Muscle of leg (tissue), 11 donors: Measurements from ENCODE around the gene PLD3. TPM values are rescaled to one million over a fixed set of nuclear protein-coding genes. Genes with fewer than 3 reads are reported as not detected.
"Not testable (repeated sequence)": the region's sequence is repeated elsewhere in the genome, so short reads cannot be mapped to it uniquely, and the experiment has no call there.

Source experiments
- DNase-seq: peaks from one replicate; pipeline ENCODE4 v3.0.0; 2013
- H3K27ac ChIP-seq: one replicate; pipeline ENCODE4 v1.5.1; 2013; ENCODE audit warnings: mild to moderate bottlenecking, low read length, control low read depth
- H3K27me3 ChIP-seq: one replicate; pipeline ENCODE4 v1.6.1; 2013; ENCODE audit warnings: low read length; ENCODE audit not compliant: control insufficient read depth, insufficient read depth
- H3K36me3 ChIP-seq: one replicate; pipeline ENCODE4 v1.6.1; 2013; ENCODE audit warnings: low read length; ENCODE audit not compliant: control insufficient read depth, insufficient read depth
- H3K4me1 ChIP-seq: one replicate; pipeline ENCODE4 v1.6.1; 2013; ENCODE audit warnings: low read length; ENCODE audit not compliant: control insufficient read depth, insufficient read depth
- H3K4me3 ChIP-seq: one replicate; pipeline ENCODE4 v1.5.1; 2013; ENCODE audit warnings: low read length, control low read depth
- H3K9me3 ChIP-seq: replicated peaks from 2 replicates; pipeline ENCODE4 v1.6.1; 2013; ENCODE audit warnings: low read depth, low read length; ENCODE audit not compliant: control insufficient read depth
- WGBS: methylation state at CpG from one replicate; pipeline ENCODE4 v1.1.5; 2013; ENCODE audit warnings: missing lambda C conversion rate; ENCODE audit not compliant: insufficient coverage; 5-methylcytosine and 5-hydroxymethylcytosine counted together
- polyA plus RNA-seq, 8 donors: library from polyadenylated mRNA; unstranded; fragments of 120-200 nt; gene quantifications; one replicate each; pipeline versions ENCODE4 v1.2.1 to v1.2.3, GENCODE V29; 2013; ENCODE audit warnings: inconsistent platforms in 1 of 8, low replicate concordance in 1 of 8; ENCODE audit not compliant: insufficient read length in 8 of 8, insufficient read depth in 1 of 8
- total RNA-seq: library from RNA; stranded (reverse); fragments of 120-200 nt; gene quantifications from one replicate; pipeline ENCODE4 v1.2.4, GENCODE V29; 2013

The PLD3 gene
- total and polyA plus RNA-seq, 9 donors, result 193 to 271 (median 263) TPM

- peaks cover 3% of the 10 kb centered on the region for H3K4me1 ChIP-seq
- H3K27ac ChIP-seq, result no peak overlapping the region
- H3K9me3 ChIP-seq, result no peaks in the 10 kb centered on the region
- DNase-seq, result no peak
- WGBS, result 84% methylated on average over 14 of the region's 14 CpGs
- H3K27me3 ChIP-seq, result no peaks in the 10 kb centered on the region
- no peak overlapping the region for H3K4me3 ChIP-seq
- H3K36me3 ChIP-seq, result peaks cover 6% of the 10 kb centered on the region
These were observed 47.5 kb downstream of the PLD3 start for GRCh38 chr19:40395956-40396355.

GRCh38 chr19:40396886-40397567 lies 48.5 kb downstream of the PLD3 start:
- H3K27ac ChIP-seq, result no peak overlapping the region
- no peak overlapping the region for H3K4me3 ChIP-seq
- peaks cover 3% of the 10 kb centered on the region for H3K4me1 ChIP-seq
- DNase-seq, result no peak
- no peaks in the 10 kb centered on the region for H3K9me3 ChIP-seq
- H3K36me3 ChIP-seq, result peaks cover 6% of the 10 kb centered on the region
- no peaks in the 10 kb centered on the region for H3K27me3 ChIP-seq
- 92% methylated on average over 17 of the region's 20 CpGs for WGBS

- no peak for DNase-seq
- no peaks in the 10 kb centered on the region for H3K9me3 ChIP-seq
- H3K4me3 ChIP-seq, result no peak overlapping the region
- no peak overlapping the region for H3K27ac ChIP-seq
- peaks cover 6% of the 10 kb centered on the region for H3K36me3 ChIP-seq
- H3K27me3 ChIP-seq, result no peaks in the 10 kb centered on the region
- H3K4me1 ChIP-seq, result peaks cover 3% of the 10 kb centered on the region
- 85% methylated on average over 20 of the region's 22 CpGs for WGBS
These were observed 49.0 kb downstream of the PLD3 start for GRCh38 chr19:40397568-40397906.

GRCh38 chr19:40398417-40399131 lies 50.1 kb downstream of the PLD3 start:
- WGBS, result 26% methylated on average over 49 of the region's 49 CpGs
- H3K36me3 ChIP-seq, result peaks cover 6% of the 10 kb centered on the region
- no peaks in the 10 kb centered on the region for H3K9me3 ChIP-seq
- no peak overlapping the region for H3K27ac ChIP-seq
- peak; percentile 37 for DNase-seq
- H3K4me1 ChIP-seq, result peaks cover 8% of the 10 kb centered on the region
- H3K4me3 ChIP-seq, result no peak overlapping the region
- H3K27me3 ChIP-seq, result no peaks in the 10 kb centered on the region

- Histone ChIP-seq H3K27me3 (no peaks in the 10 kb centered on the region), H3K36me3 (peaks cover 6% of the 10 kb centered on the region), H3K4me3 (no peak overlapping the region), H3K4me1 (peaks cover 17% of the 10 kb centered on the region), H3K9me3 (no peaks in the 10 kb centered on the region), H3K27ac (no peak overlapping the region)
- 27% methylated on average over 2 of the region's 3 CpGs for WGBS
- peak; percentile 56 for DNase-seq
These were observed 52.1 kb downstream of the PLD3 start for GRCh38 chr19:40400559-40400958.

- DNase-seq, result peak; percentile 93
- no peaks in the 10 kb centered on the region for H3K9me3 ChIP-seq
- peak overlapping the region; percentile 89 for H3K27ac ChIP-seq
- WGBS, result under 1% methylated on average over 31 of the region's 41 CpGs
- peak overlapping the region; percentile 73 for H3K4me3 ChIP-seq
- peaks cover 17% of the 10 kb centered on the region for H3K4me1 ChIP-seq
- no peaks in the 10 kb centered on the region for H3K27me3 ChIP-seq
- H3K36me3 ChIP-seq, result no peaks in the 10 kb centered on the region
These were observed 54.9 kb downstream of the PLD3 start for GRCh38 chr19:40403262-40403984.

- H3K27ac ChIP-seq, result no peak overlapping the region
- WGBS, result 50% methylated on average over 17 of the region's 22 CpGs
- no peaks in the 10 kb centered on the region for H3K36me3 ChIP-seq
- H3K9me3 ChIP-seq, result no peaks in the 10 kb centered on the region
- H3K4me3 ChIP-seq, result no peak overlapping the region
- H3K4me1 ChIP-seq, result peaks cover 35% of the 10 kb centered on the region
- no peaks in the 10 kb centered on the region for H3K27me3 ChIP-seq
- no peak for DNase-seq
These were observed 59.5 kb downstream of the PLD3 start for GRCh38 chr19:40407714-40408597.

- DNase-seq, H3K36me3 ChIP-seq, H3K9me3 ChIP-seq, H3K27ac ChIP-seq, H3K4me3 ChIP-seq, H3K27me3 ChIP-seq: not testable (repeated sequence)
- WGBS, result 80% methylated on average over 8 of the region's 8 CpGs
- peaks cover 37% of the 10 kb centered on the region for H3K4me1 ChIP-seq
These were observed 60.1 kb downstream of the PLD3 start for GRCh38 chr19:40408598-40408925.

GRCh38 chr19:40410030-40410389 lies 61.5 kb downstream of the PLD3 start:
- Histone ChIP-seq H3K9me3 (no peaks in the 10 kb centered on the region), H3K4me1 (peaks cover 40% of the 10 kb centered on the region), H3K27ac (no peak overlapping the region), H3K27me3 (no peaks in the 10 kb centered on the region), H3K4me3 (no peak overlapping the region), H3K36me3 (no peaks in the 10 kb centered on the region)
- DNase-seq, result no peak
- 44% methylated on average over 5 of the region's 9 CpGs for WGBS
